GM20000 (cell line): ENCODE measurements around the gene FBXW9.
"Not testable (repeated sequence)": the region's sequence is repeated elsewhere in the genome, so short reads cannot be mapped to it uniquely, and the experiment has no call there.

Experiments used
- DNase-seq: peaks from one replicate; pipeline ENCODE4 v3.0.0; 2012; ENCODE audit warnings: low spot score
- TF ChIP-seq, protein P1 (sequence below): IDR thresholded peaks from 2 replicates; pipeline ENCODE4 v1.5.1; 2012; ENCODE audit warnings: mild to moderate bottlenecking, control low read depth; ENCODE audit errors: extremely low read depth, missing control alignments

FBXW9 gene

GRCh38 chr19:12708641-12709040 is 12.2 kb upstream of the FBXW9 start:
- no peak for DNase-seq
- TF ChIP-seq, protein P1, sequence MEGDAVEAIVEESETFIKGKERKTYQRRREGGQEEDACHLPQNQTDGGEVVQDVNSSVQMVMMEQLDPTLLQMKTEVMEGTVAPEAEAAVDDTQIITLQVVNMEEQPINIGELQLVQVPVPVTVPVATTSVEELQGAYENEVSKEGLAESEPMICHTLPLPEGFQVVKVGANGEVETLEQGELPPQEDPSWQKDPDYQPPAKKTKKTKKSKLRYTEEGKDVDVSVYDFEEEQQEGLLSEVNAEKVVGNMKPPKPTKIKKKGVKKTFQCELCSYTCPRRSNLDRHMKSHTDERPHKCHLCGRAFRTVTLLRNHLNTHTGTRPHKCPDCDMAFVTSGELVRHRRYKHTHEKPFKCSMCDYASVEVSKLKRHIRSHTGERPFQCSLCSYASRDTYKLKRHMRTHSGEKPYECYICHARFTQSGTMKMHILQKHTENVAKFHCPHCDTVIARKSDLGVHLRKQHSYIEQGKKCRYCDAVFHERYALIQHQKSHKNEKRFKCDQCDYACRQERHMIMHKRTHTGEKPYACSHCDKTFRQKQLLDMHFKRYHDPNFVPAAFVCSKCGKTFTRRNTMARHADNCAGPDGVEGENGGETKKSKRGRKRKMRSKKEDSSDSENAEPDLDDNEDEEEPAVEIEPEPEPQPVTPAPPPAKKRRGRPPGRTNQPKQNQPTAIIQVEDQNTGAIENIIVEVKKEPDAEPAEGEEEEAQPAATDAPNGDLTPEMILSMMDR: no peak

GRCh38 chr19:12706332-12706718 is 9.9 kb upstream of the FBXW9 start:
- no peak for DNase-seq
- TF ChIP-seq, protein P1: no peak

GRCh38 chr19:12705654-12706331 is 9.4 kb upstream of the FBXW9 start:
- no peak for DNase-seq
- TF ChIP-seq, protein P1: no peak

GRCh38 chr19:12705169-12705568 is 8.7 kb upstream of the FBXW9 start:
- TF ChIP-seq, protein P1: no peak
- DNase-seq: no peak

DNA sequence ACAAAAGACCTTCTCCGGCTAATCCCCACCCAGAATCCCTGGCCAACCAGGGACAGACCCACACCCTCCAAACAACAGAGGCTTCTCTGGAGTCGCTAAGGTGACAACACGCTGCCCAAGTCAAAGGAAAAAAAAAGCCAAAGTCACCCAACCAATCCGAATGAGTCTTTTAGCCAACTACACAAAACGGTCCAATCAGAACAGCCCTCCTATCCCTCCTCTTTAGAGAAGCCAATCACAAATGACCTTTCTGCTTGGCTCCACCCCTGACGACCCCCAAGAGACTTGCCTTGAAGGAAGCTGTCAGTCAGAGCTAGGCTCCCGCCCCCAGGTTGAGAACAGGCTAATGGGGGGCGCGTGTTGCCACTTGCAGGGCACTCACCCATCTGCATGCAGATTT is 6.6 kb upstream of the FBXW9 start:
- peak; percentile 48 for DNase-seq
- TF ChIP-seq, protein P1: no peak

- no peak for DNase-seq
- TF ChIP-seq, protein P1: no peak
Measured at GRCh38 chr19:12701596-12702282, 5.3 kb upstream of the FBXW9 start.

GRCh38 chr19:12698138-12698537 is 1.7 kb upstream of the FBXW9 start:
- TF ChIP-seq, protein P1: no peak
- no peak for DNase-seq

DNA sequence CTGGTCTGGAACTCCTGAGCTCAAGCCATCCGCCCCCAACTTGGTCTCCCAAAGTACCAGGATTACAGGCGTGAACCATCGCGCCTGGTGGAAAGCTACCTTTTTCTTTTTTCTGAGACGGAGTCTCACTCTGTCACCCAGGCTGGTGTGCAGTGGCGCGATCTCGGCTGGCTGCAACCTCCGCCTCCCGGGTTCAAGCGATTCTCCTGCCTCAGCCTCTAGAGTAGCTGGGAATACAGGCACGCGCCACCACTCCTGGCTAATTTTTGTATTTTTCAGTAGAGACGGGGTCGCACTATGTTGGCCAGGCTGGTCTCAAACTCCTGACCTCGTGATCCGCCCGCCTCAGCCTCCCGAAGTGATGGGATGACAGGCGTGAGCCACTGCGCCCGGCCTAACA is 994 bp upstream of the FBXW9 start:
- not testable (repeated sequence) for DNase-seq
